Endothelial cell (in vitro differentiated cells): ENCODE measurements around the gene ATP10A. TPM values are rescaled to one million over a fixed set of nuclear protein-coding genes. Genes with fewer than 3 reads are reported as not detected.

Experiments used
- DNase-seq: peaks from one replicate; pipeline ENCODE4 v3.0.0; 2021; ENCODE audit warnings: low spot score
- H3K27ac Mint-ChIP-seq: one replicate; pipeline ENCODE4 v1.8.0; 2021; ENCODE audit warnings: mixed read lengths, inconsistent platforms; ENCODE audit not compliant: unreplicated experiment
- H3K27me3 Mint-ChIP-seq: one replicate; pipeline ENCODE4 v1.8.0; 2021; ENCODE audit warnings: mild to moderate bottlenecking, moderate library complexity, mixed read lengths, inconsistent platforms; ENCODE audit not compliant: unreplicated experiment
- H3K36me3 Mint-ChIP-seq: one replicate; pipeline ENCODE4 v1.8.0; 2021; ENCODE audit warnings: mild to moderate bottlenecking, low read depth, mixed read lengths, inconsistent platforms; ENCODE audit not compliant: unreplicated experiment
- H3K4me1 Mint-ChIP-seq: one replicate; pipeline ENCODE4 v1.8.0; 2021; ENCODE audit warnings: mild to moderate bottlenecking, mixed read lengths, inconsistent platforms; ENCODE audit not compliant: unreplicated experiment
- H3K4me3 Mint-ChIP-seq: one replicate; pipeline ENCODE4 v1.8.0; 2021; ENCODE audit warnings: mild to moderate bottlenecking, mixed read lengths, inconsistent platforms; ENCODE audit not compliant: unreplicated experiment
- H3K9me3 Mint-ChIP-seq: one replicate; pipeline ENCODE4 v1.8.0; 2021; ENCODE audit warnings: mixed read lengths, inconsistent platforms; ENCODE audit not compliant: unreplicated experiment
- CTCF ChIP-seq: fragments of 200-600 bp; sonication (generic); IDR thresholded peaks from one replicate; pipeline ENCODE4 v1.5.0; 2021; ENCODE audit warnings: antibody characterized with exemption; ENCODE audit not compliant: unreplicated experiment
- total RNA-seq: library from RNA; stranded (reverse); fragmentation: NEBNext Ultra II Directional; extraction: Animal tissue kit (Norgen Biotek cat#: 25700); gene quantifications from one replicate; pipeline ENCODE4 v1.2.1, GENCODE V29; 2021; ENCODE audit not compliant: unreplicated experiment

ATP10A gene
- total RNA-seq, 1 donor from 2014 or later: 0.13 TPM

- Mint-ChIP-seq H3K27ac (no peak overlapping the region), H3K36me3 (no peaks in the 10 kb centered on the region), H3K9me3 (no peaks in the 10 kb centered on the region), H3K27me3 (no peaks in the 10 kb centered on the region), H3K4me1 (peaks cover 8% of the 10 kb centered on the region), H3K4me3 (no peak overlapping the region)
- no peak for TF ChIP-seq CTCF
- DNase-seq: no peak
Measured at GRCh38 chr15:25879438-25879837, 16.3 kb upstream of the ATP10A start.

- no peak for TF ChIP-seq CTCF
- Mint-ChIP-seq H3K27me3 (no peaks in the 10 kb centered on the region), H3K9me3 (no peaks in the 10 kb centered on the region), H3K4me3 (no peak overlapping the region), H3K4me1 (peaks cover 8% of the 10 kb centered on the region), H3K27ac (no peak overlapping the region), H3K36me3 (no peaks in the 10 kb centered on the region)
- no peak for DNase-seq
Measured at GRCh38 chr15:25877681-25878080, 14.6 kb upstream of the ATP10A start.

GRCh38 chr15:25876231-25877140 lies 13.4 kb upstream of the ATP10A start:
- no peak for DNase-seq
- Mint-ChIP-seq H3K4me3 (no peak overlapping the region), H3K9me3 (no peaks in the 10 kb centered on the region), H3K4me1 (peaks cover 8% of the 10 kb centered on the region), H3K27ac (no peak overlapping the region), H3K36me3 (no peaks in the 10 kb centered on the region), H3K27me3 (no peaks in the 10 kb centered on the region)
- TF ChIP-seq CTCF: no peak

GRCh38 chr15:25875566-25875965 lies 12.4 kb upstream of the ATP10A start:
- H3K27ac Mint-ChIP-seq: no peak overlapping the region
- H3K9me3 Mint-ChIP-seq: no peaks in the 10 kb centered on the region
- H3K4me1 Mint-ChIP-seq: peaks cover 8% of the 10 kb centered on the region
- H3K36me3 Mint-ChIP-seq: no peaks in the 10 kb centered on the region
- TF ChIP-seq CTCF: no peak
- no peaks in the 10 kb centered on the region for H3K27me3 Mint-ChIP-seq
- DNase-seq: no peak
- H3K4me3 Mint-ChIP-seq: no peak overlapping the region

- peaks cover 8% of the 10 kb centered on the region for H3K4me1 Mint-ChIP-seq
- no peak overlapping the region for H3K4me3 Mint-ChIP-seq
- DNase-seq: no peak
- H3K9me3 Mint-ChIP-seq: no peaks in the 10 kb centered on the region
- TF ChIP-seq CTCF: no peak
- no peaks in the 10 kb centered on the region for H3K36me3 Mint-ChIP-seq
- no peak overlapping the region for H3K27ac Mint-ChIP-seq
- H3K27me3 Mint-ChIP-seq: no peaks in the 10 kb centered on the region
Measured at GRCh38 chr15:25874379-25874778, 11.3 kb upstream of the ATP10A start.
